Heart right ventricle (tissue), 16 donors: ENCODE measurements around the gene RAB9A. TPM values are rescaled to one million over a fixed set of nuclear protein-coding genes. Genes with fewer than 3 reads are reported as not detected.

ENCODE experiments used
- ATAC-seq, 8 donors: fragments of 200-7000 bp; cut with Tn5 transposase; one replicate each; pipeline ENCODE4 v1.9.1; 2020; ENCODE audit warnings: mild to moderate bottlenecking in 8 of 8, moderate library complexity in 8 of 8, moderate number of reproducible peaks in 1 of 8
- DNase-seq, 2 donors: peaks; one replicate each; pipeline ENCODE4 v3.0.0-alpha.2; 2020
- H3K27ac ChIP-seq, 10 donors: fragments of 200-600 bp; sonication (generic) in 2 of 10; one replicate each; pipeline versions ENCODE4 v1.5.0 to v1.8.0; 2020 to 2022; ENCODE audit warnings: mild to moderate bottlenecking in 3 of 10
- H3K27me3 ChIP-seq, 7 donors: fragments of 200-600 bp; one replicate each; pipeline ENCODE4 v1.8.0; 2021 to 2022; ENCODE audit warnings: mild to moderate bottlenecking in 2 of 7
- H3K36me3 ChIP-seq, 9 donors: fragments of 200-600 bp; sonication (generic) in 1 of 9; one replicate each; pipeline versions ENCODE4 v1.5.0 to v1.8.0; 2020 to 2022; ENCODE audit warnings: mild to moderate bottlenecking in 2 of 9
- H3K4me1 ChIP-seq, 9 donors: fragments of 200-600 bp; sonication (generic) in 1 of 9; one replicate each; pipeline versions ENCODE4 v1.5.0 to v1.8.0; 2020 to 2022; ENCODE audit warnings: mild to moderate bottlenecking in 4 of 9
- H3K4me3 ChIP-seq, 10 donors: fragments of 200-600 bp; sonication (generic) in 2 of 10; one replicate each; pipeline versions ENCODE4 v1.5.0 to v1.8.0; 2020 to 2022; ENCODE audit warnings: mild to moderate bottlenecking in 7 of 10, moderate library complexity in 2 of 10
- H3K9me3 ChIP-seq, 11 donors: fragments of 200-600 bp in 10 of 11; sonication (generic) in 2 of 11; one replicate each; pipeline versions ENCODE4 v1.5.0 to v1.8.0; 2013 to 2022; ENCODE audit warnings: mild to moderate bottlenecking in 2 of 11, control low read depth in 1 of 11, moderate library complexity in 1 of 11
- WGBS, 2 donors: extraction: QIAGEN DNeasy Blood & Tissue Kit; methylation state at CpG; one replicate each; pipeline ENCODE4 v1.1.7; 2013; ENCODE audit warnings: inconsistent platforms in 1 of 2; 5-methylcytosine and 5-hydroxymethylcytosine counted together
- intact Hi-C, 10 donors: fragments of 100-400 bp; cut with DNase I; formaldehyde crosslinking; loops; one replicate each; pipeline versions ENCODE4 v1.11.1 to v1.14.2; 2022
- polyA plus RNA-seq, 2 donors: library from polyadenylated mRNA; stranded (reverse); fragments of 200-250 nt; gene quantifications; one replicate each; pipeline ENCODE4 v1.2.3, GENCODE V29; 2013
- total RNA-seq, 10 donors: library from RNA; stranded (reverse); fragmentation: NEBNext Ultra II Directional in 3 of 10; extraction: Animal tissue kit (Norgen Biotek cat#: 25700) in 3 of 10; gene quantifications; one replicate each; pipeline versions ENCODE4 v1.2.1 to v1.2.4, GENCODE V29; 2021 to 2023
- TF ChIP-seq, protein P1 (sequence below), 9 donors: fragments of 200-600 bp; sonication (generic) in 2 of 9; IDR thresholded peaks; one replicate each; pipeline versions ENCODE4 v1.5.0 to v1.8.0; 2021 to 2022; ENCODE audit warnings: antibody characterized with exemption in 9 of 9, mild to moderate bottlenecking in 5 of 9, moderate library complexity in 1 of 9
- donor health status: Arrhythmogenic right ventricular cardiomyopathy.
- donor health status: ischemic (EF 13 %, LVEDD 7.1; RV severe dilation, severe dysfunction).
- donor health status: healthy with polysubstance abuse.
- donor health status: DM: no; HTN: yes; CAD: no.
- donor health status: DM: no; HTN: no; CAD: no.
- donor health status: ischemic (EF 25% LVEDD 6.9; RV normal size, moderate dysfunction).
- donor health status: ischemic (EF 25% LVEDD 5.7; RV mildly dilated, moderate dysfunction).
- donor health status: healthy.
- donor health status: DM: yes; HTN: yes; CAD: no.
- donor health status: Ischemic cardiomyopathy.
- donor health status: ischemic (EF 35%, LVEDD 5.7; RV mildly dilated, moderate dysfunction).
- donor health status: nonischemic (EF 11% LVEDD 7.7; RV severe dilation, severe dysfunction).
- donor health status: DM: yes; HTN: yes; CAD: no.
- donor health status: PGD.
- donor health status: ischemic (EF 29% LVEDD 5.4; RV normal size, mild dysfunction).
- donor health status: nonischemic (EF 23%, LVEDD 6.1; RV moderate dilation, normal function).

RAB9A gene
- total and polyA plus RNA-seq, 12 donors, result 5.1 to 28.9 (median 19.5) TPM

DNA sequence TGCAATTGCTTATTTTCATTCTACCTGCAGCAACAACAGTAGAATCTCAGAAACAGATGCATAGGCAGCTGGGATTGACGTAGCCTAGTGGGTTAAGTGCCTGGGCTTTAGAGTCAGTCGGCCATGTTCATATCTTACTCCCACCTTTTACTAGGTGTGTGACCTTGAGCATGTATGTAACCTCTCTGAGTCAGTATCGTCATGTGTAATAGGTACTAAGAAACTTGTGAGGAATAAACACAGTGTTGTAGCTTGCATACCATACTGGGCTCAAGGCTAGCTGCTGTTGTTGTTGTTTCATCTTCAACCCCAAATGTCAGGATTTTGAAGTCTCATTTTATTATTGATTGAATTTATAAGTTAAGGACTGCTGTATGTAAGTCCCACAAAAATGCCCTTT is 14.2 kb downstream of the RAB9A start:
- ATAC-seq (no peak), DNase-seq (no peak)
- H3K4me1 ChIP-seq, result peaks cover 0 to 58% (median 27%) of the 10 kb centered on the region in 9 donors
- TF ChIP-seq, protein P1, sequence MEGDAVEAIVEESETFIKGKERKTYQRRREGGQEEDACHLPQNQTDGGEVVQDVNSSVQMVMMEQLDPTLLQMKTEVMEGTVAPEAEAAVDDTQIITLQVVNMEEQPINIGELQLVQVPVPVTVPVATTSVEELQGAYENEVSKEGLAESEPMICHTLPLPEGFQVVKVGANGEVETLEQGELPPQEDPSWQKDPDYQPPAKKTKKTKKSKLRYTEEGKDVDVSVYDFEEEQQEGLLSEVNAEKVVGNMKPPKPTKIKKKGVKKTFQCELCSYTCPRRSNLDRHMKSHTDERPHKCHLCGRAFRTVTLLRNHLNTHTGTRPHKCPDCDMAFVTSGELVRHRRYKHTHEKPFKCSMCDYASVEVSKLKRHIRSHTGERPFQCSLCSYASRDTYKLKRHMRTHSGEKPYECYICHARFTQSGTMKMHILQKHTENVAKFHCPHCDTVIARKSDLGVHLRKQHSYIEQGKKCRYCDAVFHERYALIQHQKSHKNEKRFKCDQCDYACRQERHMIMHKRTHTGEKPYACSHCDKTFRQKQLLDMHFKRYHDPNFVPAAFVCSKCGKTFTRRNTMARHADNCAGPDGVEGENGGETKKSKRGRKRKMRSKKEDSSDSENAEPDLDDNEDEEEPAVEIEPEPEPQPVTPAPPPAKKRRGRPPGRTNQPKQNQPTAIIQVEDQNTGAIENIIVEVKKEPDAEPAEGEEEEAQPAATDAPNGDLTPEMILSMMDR (IDR thresholded peaks at IDR 0.05), result no peak
- H3K36me3 ChIP-seq, result peaks cover 0 to 12% (median 0%) of the 10 kb centered on the region in 9 donors
- no peak overlapping the region for H3K27ac ChIP-seq
- no peak overlapping the region for H3K4me3 ChIP-seq
- no peaks in the 10 kb centered on the region for H3K9me3 ChIP-seq
- peaks cover 0 to 17% (median 0%) of the 10 kb centered on the region in 7 donors for H3K27me3 ChIP-seq
- intact Hi-C loops, result no loop called here
- WGBS, 2 donors, result 60 to 70% methylated on average over 3 of the region's 3 CpGs

DNA sequence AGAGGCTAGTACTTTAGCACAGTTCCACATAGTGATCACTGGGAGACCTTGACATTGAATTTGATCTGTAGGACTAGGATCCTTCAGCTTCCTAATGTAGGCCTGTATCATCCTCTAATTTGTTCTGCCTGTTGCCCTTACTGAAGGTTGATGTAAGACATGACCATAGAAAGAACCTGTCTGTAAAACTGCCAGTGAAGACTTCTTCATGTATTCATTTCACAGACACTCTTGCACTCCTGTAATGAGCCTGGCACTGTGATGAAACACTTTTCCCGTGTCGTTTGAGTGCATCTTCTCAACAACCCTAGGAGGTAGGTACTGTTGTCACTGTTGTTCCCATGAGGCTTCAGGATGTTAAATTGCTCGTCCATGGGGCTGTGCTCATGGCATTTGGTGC is 14.7 kb downstream of the RAB9A start:
- ATAC-seq, result no peak
- WGBS, 2 donors, result 43 to 45% methylated on average over 3 of the region's 3 CpGs
- Histone ChIP-seq H3K36me3 (peaks cover 0 to 12% (median 0%) of the 10 kb centered on the region in 9 donors), H3K27ac (no peak overlapping the region), H3K9me3 (no peaks in the 10 kb centered on the region), H3K4me1 (peaks cover 0 to 53% (median 23%) of the 10 kb centered on the region in 9 donors), H3K4me3 (no peak overlapping the region), H3K27me3 (peaks cover 0 to 17% (median 0%) of the 10 kb centered on the region in 7 donors)
- TF ChIP-seq, protein P1 (IDR thresholded peaks at IDR 0.05), result no peak
- intact Hi-C loops, result no loop called here
- DNase-seq, result no peak

DNA sequence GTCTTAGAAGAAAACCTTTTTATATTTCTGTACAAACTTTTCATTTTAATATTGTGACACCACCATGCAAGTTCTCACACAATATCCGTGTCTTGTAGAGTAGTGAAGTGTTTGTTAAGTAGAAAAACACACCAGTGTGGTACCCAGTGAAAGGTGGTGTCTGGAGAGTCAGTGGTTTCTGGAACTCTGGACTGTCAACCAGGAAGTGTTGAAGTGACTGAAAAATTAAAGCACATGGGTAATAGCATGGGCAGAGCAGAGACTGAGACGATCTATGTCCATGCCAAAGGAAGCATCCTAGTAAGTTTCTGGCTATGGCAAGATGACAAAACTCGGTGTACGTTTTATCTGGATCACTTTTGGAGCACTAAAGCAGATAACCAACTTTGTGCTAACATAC is 22.2 kb downstream of the RAB9A start:
- Histone ChIP-seq H3K4me3 (no peak overlapping the region), H3K36me3 (peaks cover 0 to 86% (median 0%) of the 10 kb centered on the region in 9 donors), H3K27ac (no peak overlapping the region), H3K27me3 (no peaks in the 10 kb centered on the region), H3K9me3 (no peaks in the 10 kb centered on the region), H3K4me1 (no peaks in the 10 kb centered on the region)
- TF ChIP-seq, protein P1 (IDR thresholded peaks at IDR 0.05), result no peak
- DNase-seq (no peak), ATAC-seq (no peak)
- intact Hi-C loops, result no loop called here
- 42 to 44% methylated on average over 4 of the region's 4 CpGs for WGBS, 2 donors

DNA sequence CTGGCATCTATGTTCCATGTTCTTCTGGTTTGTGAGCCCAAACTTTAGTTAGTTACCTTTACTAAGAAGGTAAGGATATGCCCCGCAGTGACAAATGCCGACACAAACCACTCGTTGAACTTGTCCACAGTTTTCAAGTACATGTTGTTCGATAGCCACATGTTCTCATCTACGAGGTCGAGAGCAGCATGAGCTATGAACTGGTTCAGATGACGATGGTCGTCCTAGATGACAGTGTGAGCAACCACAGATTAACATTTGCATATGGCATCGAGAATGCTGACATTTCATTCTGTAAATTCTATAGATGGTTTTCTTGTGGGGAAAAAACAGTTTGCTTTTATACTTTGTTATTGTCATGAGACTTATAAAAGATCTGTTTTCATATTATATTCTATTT is 27.5 kb downstream of the RAB9A start:
- Histone ChIP-seq H3K4me3 (no peak overlapping the region), H3K27ac (peak overlapping the region in 1 of 10 donors; percentile 3), H3K9me3 (no peaks in the 10 kb centered on the region), H3K27me3 (peaks cover 0 to 4% (median 0%) of the 10 kb centered on the region in 7 donors), H3K36me3 (peaks cover 0 to 76% (median 0%) of the 10 kb centered on the region in 9 donors), H3K4me1 (peaks cover 0 to 14% (median 0%) of the 10 kb centered on the region in 9 donors)
- ATAC-seq (peak in 1 of 8 donors; percentile 29), DNase-seq (no peak)
- intact Hi-C loops, result no loop called here
- TF ChIP-seq, protein P1 (IDR thresholded peaks at IDR 0.05), result no peak
- WGBS, 2 donors, result 55 to 72% methylated on average over 9 of the region's 9 CpGs
